CD14-positive monocyte (primary cell): ENCODE results near the gene EPHA1. TPM values are rescaled to one million over a fixed set of nuclear protein-coding genes. Genes with fewer than 3 reads are reported as not detected.
A peak's percentile ranks its signal among the peaks of the same experiment; 100 is the strongest.

ENCODE experiments used
- DNase-seq, 3 donors: peaks; one replicate each; pipeline ENCODE4 v3.0.0-alpha.2; 2011 to 2022
- H2AFZ ChIP-seq: 2 replicates; pipeline ENCODE4 v1.6.0; 2012; ENCODE audit warnings: mild to moderate bottlenecking, low read depth, low read length, inconsistent platforms; ENCODE audit not compliant: insufficient read depth, poor library complexity, severe bottlenecking
- H3K27ac ChIP-seq, 2 donors: 1 replicate in 1 of 2; 2 replicates in 1 of 2; pipeline ENCODE4 v1.5.1; 2012 to 2013; ENCODE audit warnings: low read length in 2 of 2, control low read depth in 1 of 2, inconsistent platforms in 1 of 2, low read depth in 1 of 2, mild to moderate bottlenecking in 1 of 2
- H3K27me3 ChIP-seq, 2 donors: one replicate each; pipeline versions ENCODE4 v1.6.0 to v1.6.1; 2011 to 2013; ENCODE audit warnings: low read length in 2 of 2; ENCODE audit not compliant: control insufficient read depth in 2 of 2, insufficient read depth in 2 of 2
- H3K36me3 ChIP-seq, 2 donors: replicated peaks in 1 of 2; 1 replicate in 1 of 2; 2 replicates in 1 of 2; pipeline versions ENCODE4 v1.5.1 to v1.6.1; 2012 to 2013; ENCODE audit warnings: low read length in 2 of 2, control low read depth in 1 of 2, inconsistent platforms in 1 of 2, mild to moderate bottlenecking in 1 of 2; ENCODE audit not compliant: insufficient read depth in 2 of 2, control insufficient read depth in 1 of 2
- H3K4me1 ChIP-seq, 2 donors: 1 replicate in 1 of 2; 2 replicates in 1 of 2; pipeline versions ENCODE4 v1.5.1 to v1.6.1; 2012 to 2013; ENCODE audit warnings: low read length in 2 of 2, control low read depth in 1 of 2, inconsistent platforms in 1 of 2, mild to moderate bottlenecking in 1 of 2, moderate library complexity in 1 of 2; ENCODE audit not compliant: insufficient read depth in 2 of 2, control insufficient read depth in 1 of 2
- H3K4me2 ChIP-seq: replicated peaks from 2 replicates; pipeline ENCODE3; 2012; ENCODE audit warnings: low read length, moderate library complexity, mild to moderate bottlenecking; ENCODE audit not compliant: poor library complexity, severe bottlenecking; ENCODE audit errors: extremely low read depth
- H3K4me3 ChIP-seq, 3 experiments: fragments of 200-600 bp in 1 of 3; sonication (generic) in 1 of 3; replicated peaks in 1 of 3; 1 replicate in 2 of 3; 2 replicates in 1 of 3; pipeline ENCODE4 v1.5.1; 2011 to 2013; ENCODE audit warnings: low read length in 3 of 3, mild to moderate bottlenecking in 3 of 3, control low read depth in 2 of 3, low read depth in 2 of 3, inconsistent platforms in 1 of 3, moderate library complexity in 1 of 3
- H3K79me2 ChIP-seq: 2 replicates; pipeline ENCODE4 v1.6.0; 2012; ENCODE audit warnings: mild to moderate bottlenecking, control low read depth, inconsistent platforms, low read length, moderate library complexity; ENCODE audit not compliant: insufficient read depth
- H3K9ac ChIP-seq: 2 replicates; pipeline ENCODE4 v1.6.0; 2017; ENCODE audit warnings: low read length, mild to moderate bottlenecking; ENCODE audit not compliant: insufficient read depth, poor library complexity, severe bottlenecking
- H3K9me3 ChIP-seq, 2 donors: replicated peaks in 1 of 2; 1 replicate in 1 of 2; 2 replicates in 1 of 2; pipeline versions ENCODE4 v1.5.1 to v1.6.1; 2012 to 2013; ENCODE audit warnings: low read length in 2 of 2, control low read depth in 1 of 2; ENCODE audit not compliant: control insufficient read depth in 1 of 2, insufficient read depth in 1 of 2
- H4K20me1 ChIP-seq: 2 replicates; pipeline ENCODE4 v1.6.0; 2012; ENCODE audit warnings: mild to moderate bottlenecking, low read length, control low read depth, moderate library complexity; ENCODE audit not compliant: insufficient read depth
- H3K27ac Mint-ChIP-seq, 7 donors: one replicate each; pipeline ENCODE4 v1.8.0; 2020; ENCODE audit warnings: mild to moderate bottlenecking in 7 of 7, mixed read lengths in 7 of 7, moderate library complexity in 6 of 7, inconsistent platforms in 2 of 7
- H3K27me3 Mint-ChIP-seq, 3 donors: one replicate each; pipeline ENCODE4 v1.8.0; 2021 to 2022; ENCODE audit warnings: low read depth in 3 of 3, mild to moderate bottlenecking in 3 of 3, mixed read lengths in 3 of 3, moderate library complexity in 3 of 3, inconsistent platforms in 1 of 3
- H3K36me3 Mint-ChIP-seq, 2 donors: one replicate each; pipeline ENCODE4 v1.8.0; 2020; ENCODE audit warnings: mixed read lengths in 2 of 2, inconsistent platforms in 1 of 2, mild to moderate bottlenecking in 1 of 2
- H3K4me1 Mint-ChIP-seq: one replicate; pipeline ENCODE4 v1.8.0; 2020; ENCODE audit warnings: mild to moderate bottlenecking, mixed read lengths
- H3K4me3 Mint-ChIP-seq, 2 donors: one replicate each; pipeline ENCODE4 v1.8.0; 2020; ENCODE audit warnings: mild to moderate bottlenecking in 2 of 2, mixed read lengths in 2 of 2, moderate library complexity in 1 of 2
- H3K9me3 Mint-ChIP-seq, 7 donors: one replicate each; pipeline ENCODE4 v1.8.0; 2020 to 2022; ENCODE audit warnings: mixed read lengths in 7 of 7, mild to moderate bottlenecking in 6 of 7, moderate library complexity in 6 of 7, inconsistent platforms in 2 of 7
- WGBS: methylation state at CpG from one replicate; pipeline ENCODE4 v1.1.5; 2013; ENCODE audit warnings: missing lambda C conversion rate; ENCODE audit not compliant: insufficient coverage; 5-methylcytosine and 5-hydroxymethylcytosine counted together
- intact Hi-C, 2 donors: fragments of 100-400 bp; cut with micrococcal nuclease; formaldehyde crosslinking; loops; one replicate each; pipeline versions ENCODE4 v1.15.0 to v1.15.1; 2023
- polyA plus RNA-seq, 3 donors: library from polyadenylated mRNA; depleted of rRNA in 1 of 3; unstranded in 2 of 3; stranded (reverse) in 1 of 3; fragments of 300-500 nt in 2 of 3; fragments of >200 nt in 1 of 3; fragmentation: Illumina TruSeq in 2 of 3; gene quantifications; 1 replicate in 2 of 3; 2 replicates in 1 of 3; pipeline ENCODE4 v1.2.3, GENCODE V29; 2012 to 2021
- TF ChIP-seq, protein P1 (sequence below): fragments of 200-600 bp; IDR thresholded peaks from one replicate; pipeline ENCODE4 v1.8.0; 2022; ENCODE audit warnings: antibody characterized with exemption, mild to moderate bottlenecking

EPHA1 gene
- polyA plus RNA-seq, 3 donors: 0.50 to 0.95 TPM; not detected in 1

DNA sequence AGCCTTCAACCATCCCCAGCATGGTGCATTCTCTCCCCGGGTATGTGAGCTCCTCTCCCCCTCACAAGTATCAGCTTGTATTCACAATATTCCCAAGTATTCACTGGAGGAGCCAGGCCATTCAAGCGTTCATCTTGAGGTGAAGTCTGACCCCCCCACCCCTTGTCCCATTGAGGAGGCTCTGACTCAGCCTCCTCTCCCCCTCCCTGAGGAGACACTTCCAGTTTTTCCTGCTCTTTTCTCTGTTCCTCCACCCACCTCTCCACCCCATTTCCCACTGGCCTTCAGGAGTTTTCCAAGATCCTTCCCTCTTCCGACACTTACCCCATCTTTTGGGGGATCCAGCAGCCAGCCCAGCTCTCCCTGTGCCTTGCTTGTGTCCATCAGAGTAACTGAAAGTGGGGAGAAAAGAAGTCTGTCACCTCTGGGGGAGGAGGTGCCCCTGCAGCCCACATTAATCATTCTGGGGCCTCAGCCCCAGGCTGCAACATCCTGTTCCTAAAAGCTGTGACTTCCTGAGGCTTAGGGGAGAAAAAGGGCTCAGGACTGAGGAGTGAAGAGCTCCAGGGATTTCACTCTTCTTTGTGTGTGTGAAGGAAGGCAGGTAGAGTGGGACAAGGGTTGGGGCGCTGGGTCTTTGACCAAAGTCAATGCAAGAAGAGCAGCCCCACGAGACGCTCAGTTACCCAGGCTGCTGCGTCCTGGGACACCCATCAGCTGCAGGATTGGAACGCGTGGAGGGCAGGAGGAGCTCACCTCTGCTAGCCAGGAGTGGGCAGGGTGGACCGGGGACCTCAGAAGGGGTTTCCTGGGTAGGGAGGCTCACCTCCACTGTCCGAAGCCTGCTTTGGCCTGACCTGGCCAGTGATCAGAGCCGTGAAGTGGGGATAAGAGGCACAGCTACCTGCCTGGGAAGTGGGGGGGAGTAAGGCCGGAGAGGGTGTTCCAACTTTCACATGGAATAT lies 1.1 kb downstream of the EPHA1 start:
- Mint-ChIP-seq H3K9me3 (peaks cover 0 to 2% (median 0%) of the 10 kb centered on the region in 7 donors), H3K27ac (peak overlapping the region; percentile 10 to 70 (median 59)), H3K4me3 (peak overlapping the region; percentile 67 to 88), H3K36me3 (peaks cover 0 to 2% of the 10 kb centered on the region in 2 donors), H3K4me1 (peaks cover 56% of the 10 kb centered on the region), H3K27me3 (peaks cover 0 to 3% (median 0%) of the 10 kb centered on the region in 3 donors)
- TF ChIP-seq, protein P1, sequence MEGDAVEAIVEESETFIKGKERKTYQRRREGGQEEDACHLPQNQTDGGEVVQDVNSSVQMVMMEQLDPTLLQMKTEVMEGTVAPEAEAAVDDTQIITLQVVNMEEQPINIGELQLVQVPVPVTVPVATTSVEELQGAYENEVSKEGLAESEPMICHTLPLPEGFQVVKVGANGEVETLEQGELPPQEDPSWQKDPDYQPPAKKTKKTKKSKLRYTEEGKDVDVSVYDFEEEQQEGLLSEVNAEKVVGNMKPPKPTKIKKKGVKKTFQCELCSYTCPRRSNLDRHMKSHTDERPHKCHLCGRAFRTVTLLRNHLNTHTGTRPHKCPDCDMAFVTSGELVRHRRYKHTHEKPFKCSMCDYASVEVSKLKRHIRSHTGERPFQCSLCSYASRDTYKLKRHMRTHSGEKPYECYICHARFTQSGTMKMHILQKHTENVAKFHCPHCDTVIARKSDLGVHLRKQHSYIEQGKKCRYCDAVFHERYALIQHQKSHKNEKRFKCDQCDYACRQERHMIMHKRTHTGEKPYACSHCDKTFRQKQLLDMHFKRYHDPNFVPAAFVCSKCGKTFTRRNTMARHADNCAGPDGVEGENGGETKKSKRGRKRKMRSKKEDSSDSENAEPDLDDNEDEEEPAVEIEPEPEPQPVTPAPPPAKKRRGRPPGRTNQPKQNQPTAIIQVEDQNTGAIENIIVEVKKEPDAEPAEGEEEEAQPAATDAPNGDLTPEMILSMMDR: no peak
- no peaks in the 10 kb centered on the region for H3K27me3 ChIP-seq
- peaks cover 31% of the 10 kb centered on the region for H3K79me2 ChIP-seq
- H4K20me1 ChIP-seq: no peaks in the 10 kb centered on the region
- H3K27ac ChIP-seq: peak overlapping the region in 1 of 2 donors; percentile 16
- H3K4me2 ChIP-seq: peak overlapping the region; percentile 83
- 4% methylated on average over 12 of the region's 13 CpGs for WGBS
- peaks cover 52 to 54% of the 10 kb centered on the region in 2 donors for H3K4me1 ChIP-seq
- H3K9me3 ChIP-seq: no peaks in the 10 kb centered on the region
- peak in 2 of 3 donors; percentile 35 to 54 for DNase-seq
- peak overlapping the region in 1 of 3 experiments; percentile 64 for H3K4me3 ChIP-seq
- H2AFZ ChIP-seq: peak overlapping the region; percentile 55
- H3K9ac ChIP-seq: peak overlapping the region; percentile 15
- no peaks in the 10 kb centered on the region for H3K36me3 ChIP-seq
- intact Hi-C loops: loop anchor here in 1 of 2 donors (10.0 kb wide), 1 partner anchor 93 kb away; the partner anchor contains the start of gene CLCN1

GRCh38 chr7:143406002-143406357 lies 2.7 kb downstream of the EPHA1 start:
- H3K36me3 Mint-ChIP-seq: peaks cover 3 to 6% of the 10 kb centered on the region in 2 donors
- Histone ChIP-seq H3K4me1 (peaks cover 36 to 38% of the 10 kb centered on the region in 2 donors), H3K27ac (no peak overlapping the region), H3K9me3 (no peaks in the 10 kb centered on the region), H3K4me2 (no peak overlapping the region), H2AFZ (no peak overlapping the region), H3K36me3 (no peaks in the 10 kb centered on the region), H3K4me3 (no peak overlapping the region), H4K20me1 (no peaks in the 10 kb centered on the region), H3K27me3 (no peaks in the 10 kb centered on the region), H3K79me2 (peaks cover 16% of the 10 kb centered on the region), H3K9ac (no peak overlapping the region)
- no peak for DNase-seq
- intact Hi-C loops: loop anchor here in 1 of 2 donors (10.0 kb wide), 1 partner anchor 91 kb away; the partner anchor contains the start of gene CLCN1
- WGBS: no CpG with 5 or more reads among the region's 3 CpGs
- H3K4me3 Mint-ChIP-seq: no peak overlapping the region
- no peak overlapping the region for H3K27ac Mint-ChIP-seq
- peaks cover 41% of the 10 kb centered on the region for H3K4me1 Mint-ChIP-seq
- peaks cover 0 to 2% (median 0%) of the 10 kb centered on the region in 7 donors for H3K9me3 Mint-ChIP-seq
- H3K27me3 Mint-ChIP-seq: peaks cover 0 to 3% (median 0%) of the 10 kb centered on the region in 3 donors
- TF ChIP-seq, protein P1: no peak
